ENCODE results near the gene MRNIP.
"Not testable (repeated sequence)": the region's sequence is repeated elsewhere in the genome, so short reads cannot be mapped to it uniquely, and the experiment has no call there.

DNA sequence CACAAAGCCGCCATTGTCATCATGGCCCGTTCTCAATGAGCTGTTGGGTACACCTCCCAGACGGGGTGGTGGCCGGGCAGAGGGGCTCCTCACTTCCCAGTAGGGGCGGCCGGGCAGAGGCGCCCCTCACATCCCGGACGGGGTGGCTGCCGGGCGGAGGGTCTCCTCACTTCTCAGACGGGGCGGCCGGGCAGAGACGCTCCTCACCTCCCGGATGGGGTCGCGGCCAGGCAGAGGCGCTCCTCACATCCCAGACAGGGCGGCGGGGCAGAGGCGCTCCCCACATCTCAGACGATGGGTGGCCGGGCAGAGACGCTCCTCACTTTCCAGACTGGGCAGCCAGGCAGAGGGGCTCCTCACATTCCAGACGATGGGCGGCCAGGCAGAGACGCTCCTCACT, 23.7 kb downstream of the MRNIP start:
- TF ChIP-seq, protein P1, sequence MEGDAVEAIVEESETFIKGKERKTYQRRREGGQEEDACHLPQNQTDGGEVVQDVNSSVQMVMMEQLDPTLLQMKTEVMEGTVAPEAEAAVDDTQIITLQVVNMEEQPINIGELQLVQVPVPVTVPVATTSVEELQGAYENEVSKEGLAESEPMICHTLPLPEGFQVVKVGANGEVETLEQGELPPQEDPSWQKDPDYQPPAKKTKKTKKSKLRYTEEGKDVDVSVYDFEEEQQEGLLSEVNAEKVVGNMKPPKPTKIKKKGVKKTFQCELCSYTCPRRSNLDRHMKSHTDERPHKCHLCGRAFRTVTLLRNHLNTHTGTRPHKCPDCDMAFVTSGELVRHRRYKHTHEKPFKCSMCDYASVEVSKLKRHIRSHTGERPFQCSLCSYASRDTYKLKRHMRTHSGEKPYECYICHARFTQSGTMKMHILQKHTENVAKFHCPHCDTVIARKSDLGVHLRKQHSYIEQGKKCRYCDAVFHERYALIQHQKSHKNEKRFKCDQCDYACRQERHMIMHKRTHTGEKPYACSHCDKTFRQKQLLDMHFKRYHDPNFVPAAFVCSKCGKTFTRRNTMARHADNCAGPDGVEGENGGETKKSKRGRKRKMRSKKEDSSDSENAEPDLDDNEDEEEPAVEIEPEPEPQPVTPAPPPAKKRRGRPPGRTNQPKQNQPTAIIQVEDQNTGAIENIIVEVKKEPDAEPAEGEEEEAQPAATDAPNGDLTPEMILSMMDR (IDR thresholded peaks at IDR 0.05; ENCODE audit: insufficient read depth, low read length) = not testable (repeated sequence)
- TF ChIP-seq, protein P2, sequence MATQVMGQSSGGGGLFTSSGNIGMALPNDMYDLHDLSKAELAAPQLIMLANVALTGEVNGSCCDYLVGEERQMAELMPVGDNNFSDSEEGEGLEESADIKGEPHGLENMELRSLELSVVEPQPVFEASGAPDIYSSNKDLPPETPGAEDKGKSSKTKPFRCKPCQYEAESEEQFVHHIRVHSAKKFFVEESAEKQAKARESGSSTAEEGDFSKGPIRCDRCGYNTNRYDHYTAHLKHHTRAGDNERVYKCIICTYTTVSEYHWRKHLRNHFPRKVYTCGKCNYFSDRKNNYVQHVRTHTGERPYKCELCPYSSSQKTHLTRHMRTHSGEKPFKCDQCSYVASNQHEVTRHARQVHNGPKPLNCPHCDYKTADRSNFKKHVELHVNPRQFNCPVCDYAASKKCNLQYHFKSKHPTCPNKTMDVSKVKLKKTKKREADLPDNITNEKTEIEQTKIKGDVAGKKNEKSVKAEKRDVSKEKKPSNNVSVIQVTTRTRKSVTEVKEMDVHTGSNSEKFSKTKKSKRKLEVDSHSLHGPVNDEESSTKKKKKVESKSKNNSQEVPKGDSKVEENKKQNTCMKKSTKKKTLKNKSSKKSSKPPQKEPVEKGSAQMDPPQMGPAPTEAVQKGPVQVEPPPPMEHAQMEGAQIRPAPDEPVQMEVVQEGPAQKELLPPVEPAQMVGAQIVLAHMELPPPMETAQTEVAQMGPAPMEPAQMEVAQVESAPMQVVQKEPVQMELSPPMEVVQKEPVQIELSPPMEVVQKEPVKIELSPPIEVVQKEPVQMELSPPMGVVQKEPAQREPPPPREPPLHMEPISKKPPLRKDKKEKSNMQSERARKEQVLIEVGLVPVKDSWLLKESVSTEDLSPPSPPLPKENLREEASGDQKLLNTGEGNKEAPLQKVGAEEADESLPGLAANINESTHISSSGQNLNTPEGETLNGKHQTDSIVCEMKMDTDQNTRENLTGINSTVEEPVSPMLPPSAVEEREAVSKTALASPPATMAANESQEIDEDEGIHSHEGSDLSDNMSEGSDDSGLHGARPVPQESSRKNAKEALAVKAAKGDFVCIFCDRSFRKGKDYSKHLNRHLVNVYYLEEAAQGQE (IDR thresholded peaks at IDR 0.05; ENCODE audit: insufficient replicate concordance, low read depth) = not testable (repeated sequence)
- TF ChIP-seq GABPA (IDR thresholded peaks at IDR 0.05; ENCODE audit: low read depth) = not testable (repeated sequence)

Measured in HL-60 (cell line).